ENCODE measurements around the gene BAMBI.

- TF ChIP-seq TCF12 (IDR thresholded peaks at IDR 0.05; ENCODE audit: low read depth, low read length) (no peak), YY1 (IDR thresholded peaks at IDR 0.05; ENCODE audit: low read depth, low read length) (no peak), CEBPB (IDR thresholded peaks at IDR 0.05; ENCODE audit: low read depth, low read length) (no peak), CTBP2 (IDR thresholded peaks at IDR 0.05; ENCODE audit: borderline replicate concordance, insufficient read depth, insufficient read length, low read length) (no peak), POLR2A (IDR thresholded peaks at IDR 0.05; ENCODE audit: control extremely low read depth in 1 of 2, low read depth in 2 of 2, low read length in 2 of 2) (no peak), NRF1 (IDR thresholded peaks at IDR 0.05; ENCODE audit: low read depth, low read length) (no peak), POLR2AphosphoS5 (IDR thresholded peaks at IDR 0.05; ENCODE audit: low read depth, low read length) (no peak), GABPA (IDR thresholded peaks at IDR 0.05; ENCODE audit: borderline replicate concordance, insufficient read depth, low read length) (no peak), CTCF (IDR thresholded peaks at IDR 0.05; ENCODE audit: control extremely low read depth in 1 of 3, insufficient read depth in 1 of 3, low read depth in 1 of 3, low read length in 3 of 3) (no peak), CBX5 (IDR thresholded peaks at IDR 0.05; ENCODE audit: low read depth, low read length) (no peak), RAD21 (IDR thresholded peaks at IDR 0.05 in 1 of 2, conservative IDR thresholded peaks at IDR 0.05 in 1 of 2; ENCODE audit: low read depth in 2 of 2, low read length in 2 of 2) (no peak), EZH2 (IDR thresholded peaks at IDR 0.05; ENCODE audit: low read depth, low read length, severe bottlenecking) (no peak)
Observed at GRCh38 chr10:28652703-28653102, 24.6 kb upstream of the BAMBI start.

All from H1 (cell line).